ENCODE results near the gene POU4F1.

The POU4F1 gene

GRCh38 chr13:78589206-78589605, 14.1 kb downstream of the POU4F1 start:
- DNase-seq, result no peak

DNA sequence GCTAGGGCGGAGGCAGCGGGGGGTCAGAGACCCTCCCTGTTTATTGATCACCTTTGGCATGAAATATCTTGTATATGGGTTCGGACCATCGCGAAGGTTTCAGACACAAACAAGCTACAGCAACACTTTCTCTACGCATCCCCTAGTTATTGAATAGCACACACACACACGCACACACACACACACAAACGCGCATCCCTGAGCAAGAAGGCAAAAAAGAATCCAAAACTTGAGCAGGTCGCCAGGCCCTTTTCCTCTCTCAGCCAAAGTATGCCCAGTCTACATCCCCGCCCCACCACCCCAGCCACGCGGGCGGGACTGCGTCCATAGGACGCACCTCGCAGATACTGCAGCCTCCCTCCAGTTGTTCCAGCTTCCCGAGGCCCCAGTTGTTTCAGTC, 16.0 kb downstream of the POU4F1 start:
- no peak for DNase-seq

- no peak for DNase-seq
These were observed 16.6 kb downstream of the POU4F1 start for GRCh38 chr13:78586706-78587105.

GRCh38 chr13:78576261-78576660, 27.1 kb downstream of the POU4F1 start:
- DNase-seq, result no peak

- DNase-seq, result no peak
These were observed 30.9 kb downstream of the POU4F1 start for GRCh38 chr13:78572459-78572858.

DNA sequence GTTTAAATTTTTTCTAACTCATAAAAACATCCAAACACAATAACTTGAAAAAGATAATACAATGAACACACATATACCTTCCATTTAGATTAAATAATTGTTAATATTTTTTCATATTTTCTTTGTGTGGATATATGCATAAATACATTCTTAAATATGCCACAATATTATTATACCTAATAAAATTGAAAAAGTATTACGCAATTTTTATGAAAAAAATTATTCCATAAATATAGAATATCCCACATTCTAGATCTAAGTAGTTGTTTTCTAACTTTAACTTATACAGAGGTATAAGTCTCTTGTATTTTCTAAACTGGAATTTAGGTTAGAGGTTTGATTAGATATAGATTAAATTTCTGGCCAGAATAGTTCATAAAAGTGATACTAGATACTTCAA, 34.3 kb downstream of the POU4F1 start:
- DNase-seq, result no peak

DNA sequence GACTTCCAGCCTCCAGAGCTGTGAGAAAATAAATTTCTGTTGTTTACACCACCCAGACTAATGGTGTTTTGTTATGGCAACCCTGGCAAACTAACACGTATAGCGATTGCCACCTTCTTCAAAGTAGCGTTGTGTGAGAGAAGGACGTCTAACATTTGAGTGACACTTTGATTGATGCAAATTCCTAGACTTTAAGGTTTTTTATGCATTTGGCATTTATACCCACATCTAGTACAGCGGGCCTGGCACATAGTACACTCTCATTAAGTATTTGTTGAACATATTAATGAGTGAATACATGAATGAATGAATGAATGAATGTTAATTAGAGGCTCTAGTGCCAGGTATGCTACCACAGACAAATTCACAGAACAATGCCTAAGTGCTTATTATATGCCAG, 36.7 kb downstream of the POU4F1 start:
- DNase-seq, result no peak

DNA sequence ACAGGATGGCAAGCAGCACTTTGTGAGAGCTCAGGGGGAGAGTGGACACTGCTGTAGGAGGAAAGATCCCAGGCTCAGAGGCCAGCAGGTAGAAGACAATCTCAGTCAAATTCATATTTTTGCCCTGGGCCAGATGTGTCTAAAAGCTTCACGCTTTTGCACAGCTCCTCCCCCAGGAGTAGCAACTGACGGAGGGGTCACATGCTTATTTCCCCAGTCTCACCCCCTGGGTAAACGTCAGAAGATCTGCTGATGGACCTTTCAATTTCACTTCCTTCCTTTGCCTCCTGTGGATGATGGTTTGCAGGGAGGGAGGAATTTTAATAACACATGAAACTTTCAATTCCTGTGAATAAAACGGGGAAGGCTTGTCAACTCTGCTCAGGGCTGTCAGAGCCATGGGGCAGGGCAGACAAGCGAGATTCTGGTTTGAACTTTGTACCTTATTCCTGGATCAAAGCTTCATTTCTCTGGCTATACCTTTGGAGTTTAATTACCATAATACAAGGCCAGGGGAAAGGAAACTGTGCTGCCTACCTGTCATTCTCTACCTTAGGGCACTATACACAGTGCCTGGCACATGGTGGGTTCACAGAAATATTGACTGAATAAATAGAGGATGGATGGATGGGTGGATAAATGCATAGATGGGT, 41.0 kb downstream of the POU4F1 start:
- no peak for DNase-seq
